ENCODE results near the gene RFPL3.

RFPL3 gene

GRCh38 chr22:32380991-32381390, 23.3 kb downstream of the RFPL3 start:
- Histone ChIP-seq H3K4me1 (ENCODE audit: insufficient read depth, insufficient read length) (no peaks in the 10 kb centered on the region), H3K27me3 (ENCODE audit: insufficient read depth, insufficient read length) (no peaks in the 10 kb centered on the region), H3K4me3 (ENCODE audit: insufficient read length, low read depth) (no peak overlapping the region), H3K9ac (ENCODE audit: insufficient read length, low read depth) (no peak overlapping the region), H3K36me3 (ENCODE audit: insufficient read depth, insufficient read length, low read length) (peaks cover 10% of the 10 kb centered on the region), H3K9me3 (ENCODE audit: insufficient read depth, low read length) (no peaks in the 10 kb centered on the region)
- no peak for DNase-seq (ENCODE audit: low read depth, low spot score)
- TF ChIP-seq ZNF274 (IDR thresholded peaks at IDR 0.05; ENCODE audit: low read depth, low read length) (no peak), YY1 (IDR thresholded peaks at IDR 0.05; ENCODE audit: insufficient read depth, insufficient read length) (no peak), SUZ12 (IDR thresholded peaks at IDR 0.05; ENCODE audit: extremely low read depth, insufficient read depth, insufficient read length) (no peak)

GRCh38 chr22:32385681-32386080, 28.0 kb downstream of the RFPL3 start:
- Histone ChIP-seq H3K4me3 (ENCODE audit: insufficient read length, low read depth) (no peak overlapping the region), H3K9me3 (ENCODE audit: insufficient read depth, low read length) (no peaks in the 10 kb centered on the region), H3K27me3 (ENCODE audit: insufficient read depth, insufficient read length) (no peaks in the 10 kb centered on the region), H3K9ac (ENCODE audit: insufficient read length, low read depth) (no peak overlapping the region), H3K36me3 (ENCODE audit: insufficient read depth, insufficient read length, low read length) (peaks cover 49% of the 10 kb centered on the region), H3K4me1 (ENCODE audit: insufficient read depth, insufficient read length) (no peaks in the 10 kb centered on the region)
- TF ChIP-seq YY1 (IDR thresholded peaks at IDR 0.05; ENCODE audit: insufficient read depth, insufficient read length) (no peak), SUZ12 (IDR thresholded peaks at IDR 0.05; ENCODE audit: extremely low read depth, insufficient read depth, insufficient read length) (no peak), ZNF274 (IDR thresholded peaks at IDR 0.05; ENCODE audit: low read depth, low read length) (no peak)
- DNase-seq (ENCODE audit: low read depth, low spot score) = no peak

GRCh38 chr22:32389685-32390084, 32.0 kb downstream of the RFPL3 start:
- no peak overlapping the region for H3K4me3 ChIP-seq (ENCODE audit: insufficient read length, low read depth)
- peaks cover 81% of the 10 kb centered on the region for H3K36me3 ChIP-seq (ENCODE audit: insufficient read depth, insufficient read length, low read length)
- TF ChIP-seq ZNF274 (IDR thresholded peaks at IDR 0.05; ENCODE audit: low read depth, low read length) = no peak
- no peak for TF ChIP-seq SUZ12 (IDR thresholded peaks at IDR 0.05; ENCODE audit: extremely low read depth, insufficient read depth, insufficient read length)
- no peak for TF ChIP-seq YY1 (IDR thresholded peaks at IDR 0.05; ENCODE audit: insufficient read depth, insufficient read length)
- H3K27me3 ChIP-seq (ENCODE audit: insufficient read depth, insufficient read length) = no peaks in the 10 kb centered on the region
- no peaks in the 10 kb centered on the region for H3K4me1 ChIP-seq (ENCODE audit: insufficient read depth, insufficient read length)
- DNase-seq (ENCODE audit: low read depth, low spot score) = no peak
- H3K9me3 ChIP-seq (ENCODE audit: insufficient read depth, low read length) = no peaks in the 10 kb centered on the region
- no peak overlapping the region for H3K9ac ChIP-seq (ENCODE audit: insufficient read length, low read depth)

- H3K27me3 ChIP-seq (ENCODE audit: insufficient read depth, insufficient read length) = no peaks in the 10 kb centered on the region
- H3K4me3 ChIP-seq (ENCODE audit: insufficient read length, low read depth) = no peak overlapping the region
- TF ChIP-seq YY1 (IDR thresholded peaks at IDR 0.05; ENCODE audit: insufficient read depth, insufficient read length) (no peak), ZNF274 (IDR thresholded peaks at IDR 0.05; ENCODE audit: low read depth, low read length) (no peak), SUZ12 (IDR thresholded peaks at IDR 0.05; ENCODE audit: extremely low read depth, insufficient read depth, insufficient read length) (no peak)
- H3K4me1 ChIP-seq (ENCODE audit: insufficient read depth, insufficient read length) = no peaks in the 10 kb centered on the region
- no peaks in the 10 kb centered on the region for H3K9me3 ChIP-seq (ENCODE audit: insufficient read depth, low read length)
- H3K9ac ChIP-seq (ENCODE audit: insufficient read length, low read depth) = no peak overlapping the region
- H3K36me3 ChIP-seq (ENCODE audit: insufficient read depth, insufficient read length, low read length) = peaks cover 85% of the 10 kb centered on the region
- no peak for DNase-seq (ENCODE audit: low read depth, low spot score)
These were observed 37.4 kb downstream of the RFPL3 start for GRCh38 chr22:32395107-32395506.

- Histone ChIP-seq H3K36me3 (ENCODE audit: insufficient read depth, insufficient read length, low read length) (peaks cover 88% of the 10 kb centered on the region), H3K27me3 (ENCODE audit: insufficient read depth, insufficient read length) (no peaks in the 10 kb centered on the region), H3K9ac (ENCODE audit: insufficient read length, low read depth) (no peak overlapping the region)
These were observed 38.6 kb downstream of the RFPL3 start for GRCh38 chr22:32396255-32396654.

GRCh38 chr22:32396746-32397145, 39.1 kb downstream of the RFPL3 start:
- Histone ChIP-seq H3K9ac (ENCODE audit: insufficient read length, low read depth) (no peak overlapping the region), H3K36me3 (ENCODE audit: insufficient read depth, insufficient read length, low read length) (peaks cover 92% of the 10 kb centered on the region), H3K27me3 (ENCODE audit: insufficient read depth, insufficient read length) (no peaks in the 10 kb centered on the region), H3K4me1 (ENCODE audit: insufficient read depth, insufficient read length) (no peaks in the 10 kb centered on the region), H3K4me3 (ENCODE audit: insufficient read length, low read depth) (no peak overlapping the region), H3K9me3 (ENCODE audit: insufficient read depth, low read length) (no peaks in the 10 kb centered on the region)
- DNase-seq (ENCODE audit: low read depth, low spot score) = no peak
- TF ChIP-seq YY1 (IDR thresholded peaks at IDR 0.05; ENCODE audit: insufficient read depth, insufficient read length) (no peak), SUZ12 (IDR thresholded peaks at IDR 0.05; ENCODE audit: extremely low read depth, insufficient read depth, insufficient read length) (no peak), ZNF274 (IDR thresholded peaks at IDR 0.05; ENCODE audit: low read depth, low read length) (no peak)

More at GRCh38 chr22:32396255-32396654, 38.6 kb downstream of the RFPL3 start:
- no peak for DNase-seq (ENCODE audit: low read depth, low spot score)
- no peak overlapping the region for H3K4me3 ChIP-seq (ENCODE audit: insufficient read length, low read depth)
- no peak for TF ChIP-seq YY1 (IDR thresholded peaks at IDR 0.05; ENCODE audit: insufficient read depth, insufficient read length)
- no peak for TF ChIP-seq ZNF274 (IDR thresholded peaks at IDR 0.05; ENCODE audit: low read depth, low read length)
- no peak for TF ChIP-seq SUZ12 (IDR thresholded peaks at IDR 0.05; ENCODE audit: extremely low read depth, insufficient read depth, insufficient read length)
- H3K4me1 ChIP-seq (ENCODE audit: insufficient read depth, insufficient read length) = no peaks in the 10 kb centered on the region
- H3K9me3 ChIP-seq (ENCODE audit: insufficient read depth, low read length) = no peaks in the 10 kb centered on the region

GRCh38 chr22:32401486-32401885, 43.8 kb downstream of the RFPL3 start:
- Histone ChIP-seq H3K27me3 (ENCODE audit: insufficient read depth, insufficient read length) (no peaks in the 10 kb centered on the region), H3K9ac (ENCODE audit: insufficient read length, low read depth) (no peak overlapping the region), H3K36me3 (ENCODE audit: insufficient read depth, insufficient read length, low read length) (peaks cover 87% of the 10 kb centered on the region), H3K4me3 (ENCODE audit: insufficient read length, low read depth) (no peak overlapping the region), H3K4me1 (ENCODE audit: insufficient read depth, insufficient read length) (no peaks in the 10 kb centered on the region), H3K9me3 (ENCODE audit: insufficient read depth, low read length) (no peaks in the 10 kb centered on the region)
- TF ChIP-seq ZNF274 (IDR thresholded peaks at IDR 0.05; ENCODE audit: low read depth, low read length) = no peak
- no peak for TF ChIP-seq SUZ12 (IDR thresholded peaks at IDR 0.05; ENCODE audit: extremely low read depth, insufficient read depth, insufficient read length)
- TF ChIP-seq YY1 (IDR thresholded peaks at IDR 0.05; ENCODE audit: insufficient read depth, insufficient read length) = no peak
- DNase-seq (ENCODE audit: low read depth, low spot score) = no peak

All from NT2/D1 (cell line).